Natural killer cell (primary cell): ENCODE data around the gene GMPPB. TPM values are rescaled to one million over a fixed set of nuclear protein-coding genes. Genes with fewer than 3 reads are reported as not detected.

Experiments used
- ATAC-seq, 3 donors: fragments of 150-1000 bp in 2 of 3; fragments of 200-7000 bp in 1 of 3; cut with Tn5 transposase; 1 replicate in 1 of 3; 2 replicates in 2 of 3; pipeline ENCODE4 v1.10.0; 2021; ENCODE audit warnings: mild to moderate bottlenecking in 2 of 3, moderate library complexity in 2 of 3
- DNase-seq, 2 donors: peaks; one replicate each; pipeline versions ENCODE4 v3.0.0 to v3.0.0-alpha.2; 2013 to 2021; ENCODE audit warnings: mixed read lengths in 1 of 2
- H3K27ac ChIP-seq: one replicate; pipeline ENCODE4 v1.5.1; 2013; ENCODE audit warnings: mild to moderate bottlenecking, low read length
- H3K27me3 ChIP-seq: one replicate; pipeline ENCODE4 v1.6.1; 2013; ENCODE audit warnings: low read length; ENCODE audit not compliant: control insufficient read depth, insufficient read depth
- H3K36me3 ChIP-seq: one replicate; pipeline ENCODE4 v1.6.1; 2013; ENCODE audit warnings: low read length; ENCODE audit not compliant: control insufficient read depth, insufficient read depth
- H3K4me1 ChIP-seq: one replicate; pipeline ENCODE4 v1.6.1; 2013; ENCODE audit warnings: low read length; ENCODE audit not compliant: control insufficient read depth, insufficient read depth
- H3K4me3 ChIP-seq: one replicate; pipeline ENCODE4 v1.5.1; 2013; ENCODE audit warnings: low read length
- H3K9me3 ChIP-seq: one replicate; pipeline ENCODE4 v1.6.1; 2013; ENCODE audit warnings: low read length; ENCODE audit not compliant: control insufficient read depth, insufficient read depth
- H3K27ac Mint-ChIP-seq, 2 donors: one replicate each; pipeline ENCODE4 v1.8.0; 2022; ENCODE audit warnings: mild to moderate bottlenecking in 2 of 2, mixed read lengths in 2 of 2, moderate library complexity in 1 of 2
- H3K27me3 Mint-ChIP-seq, 2 donors: one replicate each; pipeline ENCODE4 v1.8.0; 2022; ENCODE audit warnings: low read depth in 2 of 2, mixed read lengths in 2 of 2
- H3K36me3 Mint-ChIP-seq: one replicate; pipeline ENCODE4 v1.8.0; 2022; ENCODE audit warnings: mixed read lengths
- H3K4me1 Mint-ChIP-seq, 2 donors: one replicate each; pipeline ENCODE4 v1.8.0; 2022; ENCODE audit warnings: mixed read lengths in 2 of 2
- H3K4me3 Mint-ChIP-seq: one replicate; pipeline ENCODE4 v1.8.0; 2022; ENCODE audit warnings: mild to moderate bottlenecking, moderate library complexity, mixed read lengths
- H3K9me3 Mint-ChIP-seq, 2 donors: one replicate each; pipeline ENCODE4 v1.8.0; 2022; ENCODE audit warnings: mixed read lengths in 2 of 2
- CTCF ChIP-seq: fragments of 200-600 bp; IDR thresholded peaks from one replicate; pipeline ENCODE4 v1.8.0; 2022; ENCODE audit warnings: antibody characterized with exemption
- WGBS: methylation state at CpG from one replicate; pipeline ENCODE4 v1.1.7; 2013; ENCODE audit warnings: missing lambda C conversion rate; ENCODE audit not compliant: insufficient coverage; 5-methylcytosine and 5-hydroxymethylcytosine counted together
- intact Hi-C: fragments of 100-400 bp; cut with micrococcal nuclease; formaldehyde crosslinking; loops from one replicate; pipeline ENCODE4 v1.14.2; 2022
- total RNA-seq, 4 donors: library from RNA; stranded (reverse); fragments of 120-200 nt in 1 of 4; gene quantifications; one replicate each; pipeline versions ENCODE4 v1.2.3 to v1.2.4, GENCODE V29; 2013 to 2022

Gene GMPPB
- total RNA-seq, 3 donors from 2014 or later (not counting 1 experiment from before 2014, with no cell fraction given), result 24.1 to 28.9 (median 27.5) TPM

GRCh38 chr3:49673121-49673714 lies 50.5 kb downstream of the GMPPB start:
- Mint-ChIP-seq H3K4me3 (peak overlapping the region; percentile 95), H3K27ac (peak overlapping the region; percentile 94 to 100), H3K4me1 (peaks cover 14 to 33% of the 10 kb centered on the region in 2 donors), H3K27me3 (peaks cover 0 to 3% of the 10 kb centered on the region in 2 donors), H3K36me3 (no peaks in the 10 kb centered on the region), H3K9me3 (no peaks in the 10 kb centered on the region)
- peak overlapping the region; percentile 80 for H3K4me3 ChIP-seq
- WGBS, result 18% methylated on average over 17 of the region's 17 CpGs
- intact Hi-C loops, result loop anchor here (5.0 kb wide), 1 partner anchor 581 kb away; the partner anchor contains the start of gene QRICH1
- peaks cover 26% of the 10 kb centered on the region for H3K36me3 ChIP-seq
- no peaks in the 10 kb centered on the region for H3K27me3 ChIP-seq
- H3K4me1 ChIP-seq, result peaks cover 23% of the 10 kb centered on the region
- ATAC-seq (no peak), DNase-seq (no peak)
- H3K27ac ChIP-seq, result peak overlapping the region; percentile 98
- no peak for TF ChIP-seq CTCF
- no peaks in the 10 kb centered on the region for H3K9me3 ChIP-seq

- Mint-ChIP-seq H3K27ac (no peak overlapping the region), H3K36me3 (no peaks in the 10 kb centered on the region), H3K4me1 (peaks cover 14 to 33% of the 10 kb centered on the region in 2 donors), H3K4me3 (peak overlapping the region; percentile 66), H3K9me3 (no peaks in the 10 kb centered on the region), H3K27me3 (peaks cover 0 to 3% of the 10 kb centered on the region in 2 donors)
- ATAC-seq (no peak), DNase-seq (peak; percentile 57 to 87)
- peak; percentile 74 for TF ChIP-seq CTCF
- intact Hi-C loops, result loop anchor here (1.0 to 5.0 kb wide), 2 partner anchors 132 to 579 kb away; partner anchors contain the start of gene QRICH1
- Histone ChIP-seq H3K27me3 (no peaks in the 10 kb centered on the region), H3K4me3 (no peak overlapping the region), H3K9me3 (no peaks in the 10 kb centered on the region), H3K36me3 (peaks cover 11% of the 10 kb centered on the region), H3K4me1 (peaks cover 23% of the 10 kb centered on the region), H3K27ac (no peak overlapping the region)
- WGBS, result 51% methylated on average over 11 of the region's 11 CpGs
These were observed 52.2 kb downstream of the GMPPB start for GRCh38 chr3:49671291-49672288.

- no peak overlapping the region for H3K27ac ChIP-seq
- no peaks in the 10 kb centered on the region for H3K27me3 ChIP-seq
- no peak for TF ChIP-seq CTCF
- WGBS, result 83% methylated on average over 5 of the region's 6 CpGs
- Mint-ChIP-seq H3K27ac (no peak overlapping the region), H3K4me1 (peaks cover 12 to 33% of the 10 kb centered on the region in 2 donors), H3K9me3 (no peaks in the 10 kb centered on the region), H3K36me3 (no peaks in the 10 kb centered on the region), H3K4me3 (no peak overlapping the region), H3K27me3 (peaks cover 0 to 6% of the 10 kb centered on the region in 2 donors)
- no peak overlapping the region for H3K4me3 ChIP-seq
- no peaks in the 10 kb centered on the region for H3K9me3 ChIP-seq
- intact Hi-C loops, result loop anchor here (1.0 to 5.0 kb wide), 2 partner anchors 132 to 579 kb away; partner anchors contain the start of gene QRICH1
- ATAC-seq (no peak), DNase-seq (no peak)
- H3K4me1 ChIP-seq, result peaks cover 23% of the 10 kb centered on the region
- H3K36me3 ChIP-seq, result peaks cover 4% of the 10 kb centered on the region
These were observed 52.8 kb downstream of the GMPPB start for GRCh38 chr3:49670940-49671290.

Other genes starting within 250 kb of the GMPPB start
- under 1 TPM; 0.33 to 0.41 (median 0.35) TPM for gene BSN, start 169.5 kb downstream of the GMPPB start, total RNA-seq
- gene APEH, start 49.6 kb downstream of the GMPPB start, total RNA-seq, result 10 to 100 TPM; 62.8 to 95.7 (median 77.5) TPM
- 10 to 100 TPM in 2 of 3 donors, 1 to 10 TPM in 1; 9.5 to 19.1 (median 15.2) TPM for gene MST1, start 34.5 kb downstream of the GMPPB start, total RNA-seq
- 10 to 100 TPM; 48.5 to 58.7 (median 55.6) TPM for gene RNF123, start 34.4 kb downstream of the GMPPB start, total RNA-seq
- 1 to 10 TPM in 2 of 3 donors, not detected in 1; 1.3 to 1.9 TPM for gene AMIGO3, start 4.3 kb downstream of the GMPPB start, total RNA-seq
- 10 to 100 TPM; 53.7 to 68.7 (median 57.9) TPM for gene IP6K1, start 62.6 kb upstream of the GMPPB start, total RNA-seq
- under 1 TPM in 1 of 3 donors, not detected in 2; 0.30 TPM for gene CDHR4, start 75.9 kb upstream of the GMPPB start, total RNA-seq
- gene INKA1, start 79.3 kb upstream of the GMPPB start, total RNA-seq, result under 1 TPM in 2 of 3 donors, not detected in 1; 0.52 to 0.83 TPM
- gene UBA7, start 90.0 kb upstream of the GMPPB start, total RNA-seq, result 100 to 1,000 TPM; 283 to 358 (median 336) TPM
- gene TRAIP, start 132.6 kb upstream of the GMPPB start, total RNA-seq, result 1 to 10 TPM; 3.3 to 6.2 (median 4.0) TPM
- gene CAMKV, start 146.0 kb upstream of the GMPPB start, total RNA-seq, result not detected
- gene MST1R, start 179.9 kb upstream of the GMPPB start, total RNA-seq, result 1 to 10 TPM; 1.6 to 3.4 (median 2.2) TPM
- 1 to 10 TPM; 3.7 to 8.1 (median 7.9) TPM for gene MON1A, start 205.9 kb upstream of the GMPPB start, total RNA-seq
- 100 to 1,000 TPM; 155 to 193 (median 157) TPM for gene RBM6, start 216.2 kb upstream of the GMPPB start, total RNA-seq